OCI-LY7 (cell line): Measurements from ENCODE around the gene MOB3A. TPM values are rescaled to one million over a fixed set of nuclear protein-coding genes. Genes with fewer than 3 reads are reported as not detected.

Experiments
- BruUV-seq: library from RNA; stranded (reverse); fragments of 400-500 nt; replicated peaks from 2 replicates; lab custom pipeline; 2021; lab: Mats Ljungman, UMichigan
- CTCF ChIA-PET: fragments of 300-600 bp; sonication (Branson Sonifier 250); formaldehyde crosslinking; loops from one replicate; lab custom pipeline; 2022; ENCODE audit warnings: antibody characterized with exemption; ENCODE audit not compliant: unreplicated experiment; lab: Charles Lee
- POLR2A ChIA-PET: fragments of 300-600 bp; sonication (Branson Sonifier 250); formaldehyde crosslinking; loops from one replicate; lab custom pipeline; 2022; ENCODE audit warnings: antibody characterized with exemption; lab: Charles Lee
- DNase-seq: peaks from one replicate; pipeline ENCODE4 v3.0.0-alpha.2; 2015; ENCODE audit warnings: low spot score
- H2AFZ ChIP-seq: fragments of 200-600 bp; sonication (generic), shearing (Covaris generic); 2 replicates; pipeline ENCODE4 v1.6.1; 2014; ENCODE audit warnings: mild to moderate bottlenecking, antibody characterized with exemption, low read length, moderate library complexity
- H3K27ac ChIP-seq: fragments of 200-600 bp; sonication (generic); 2 replicates; pipeline ENCODE4 v1.5.1; 2014; ENCODE audit warnings: mixed run types, low read depth, mild to moderate bottlenecking, moderate library complexity, low read length, inconsistent platforms; ENCODE audit not compliant: poor library complexity, severe bottlenecking
- H3K36me3 ChIP-seq: fragments of 200-600 bp; sonication (generic); 2 replicates; pipeline ENCODE4 v1.6.1; 2014; ENCODE audit warnings: mild to moderate bottlenecking, antibody characterized with exemption, low read length, moderate library complexity, mixed read lengths; ENCODE audit not compliant: insufficient read depth
- H3K4me1 ChIP-seq: fragments of 200-600 bp; sonication (generic); 2 replicates; pipeline ENCODE4 v1.5.1; 2014; ENCODE audit warnings: mild to moderate bottlenecking, low read length; ENCODE audit not compliant: insufficient read depth, poor library complexity, severe bottlenecking
- H3K4me2 ChIP-seq: fragments of 200-600 bp; sonication (generic); 2 replicates; pipeline ENCODE4 v1.6.1; 2014; ENCODE audit warnings: mild to moderate bottlenecking, low read length
- H3K4me3 ChIP-seq: fragments of 200-600 bp; sonication (generic); 2 replicates; pipeline ENCODE4 v1.5.1; 2014; ENCODE audit warnings: mild to moderate bottlenecking, low read depth, low read length; ENCODE audit not compliant: poor library complexity, severe bottlenecking
- H3K79me2 ChIP-seq: fragments of 200-600 bp; sonication (generic); 2 replicates; pipeline ENCODE4 v1.6.1; 2016; ENCODE audit warnings: low read depth, mild to moderate bottlenecking, low read length, moderate library complexity, mixed read lengths; ENCODE audit not compliant: insufficient read depth
- H3K9me2 ChIP-seq: fragments of 200-600 bp; sonication (generic); 2 replicates; pipeline ENCODE4 v1.6.1; 2016; ENCODE audit warnings: mild to moderate bottlenecking, low read length, mixed read lengths; ENCODE audit not compliant: insufficient read depth
- H3K9me3 ChIP-seq: fragments of 200-600 bp; sonication (generic); 2 replicates; pipeline ENCODE4 v1.6.1; 2014; ENCODE audit warnings: mild to moderate bottlenecking, mixed run types, low read length, mixed read lengths
- H4K20me1 ChIP-seq: fragments of 200-600 bp; sonication (generic); 2 replicates; pipeline ENCODE4 v1.6.1; 2014; ENCODE audit warnings: mild to moderate bottlenecking, antibody characterized with exemption, low read length, moderate library complexity, mixed read lengths; ENCODE audit not compliant: insufficient read depth
- CTCF ChIP-seq: fragments of 200-600 bp; sonication (generic); conservative IDR thresholded peaks from 2 replicates; pipeline ENCODE4 v1.5.1; 2014; ENCODE audit warnings: mild to moderate bottlenecking, antibody characterized with exemption, low read length, moderate library complexity, mixed read lengths
- EZH2phosphoT487 ChIP-seq: fragments of 200-600 bp; sonication (generic); IDR thresholded peaks from 2 replicates; pipeline ENCODE4 v1.6.1; 2018; ENCODE audit warnings: low read depth, borderline replicate concordance, mild to moderate bottlenecking, mixed run types, antibody characterized with exemption, low read length, moderate library complexity, mixed read lengths
- intact Hi-C: fragments of 100-400 bp; cut with micrococcal nuclease; formaldehyde crosslinking; loops from one replicate; pipeline ENCODE4 v1.10.0; 2022; ENCODE audit not compliant: unreplicated experiment
- total RNA-seq, 2 experiments: library from RNA; depleted of rRNA in 1 of 2; stranded (reverse); fragments of >200 nt in 1 of 2; shearing (Covaris generic) in 1 of 2; gene quantifications; 2 replicates each; pipeline ENCODE4 v1.2.3, GENCODE V29; 2014 to 2022

Gene MOB3A
- total RNA-seq, 2 experiments from 2014 or later = 54.6 to 111 TPM

- H3K9me3 ChIP-seq = no peaks in the 10 kb centered on the region
- peaks cover 53% of the 10 kb centered on the region for H3K36me3 ChIP-seq
- H3K4me2 ChIP-seq = no peak overlapping the region
- ChIA-PET CTCF (no interaction called here), POLR2A (no interaction called here)
- no peaks in the 10 kb centered on the region for H3K9me2 ChIP-seq
- H2AFZ ChIP-seq = no peak overlapping the region
- intact Hi-C loops = no loop called here
- no TSS peak for BruUV-seq
- no peak overlapping the region for H3K27ac ChIP-seq
- H3K4me3 ChIP-seq = no peak overlapping the region
- TF ChIP-seq CTCF (no peak), EZH2phosphoT487 (no peak)
- peaks cover 11% of the 10 kb centered on the region for H3K4me1 ChIP-seq
- peaks cover 11% of the 10 kb centered on the region; the same call in 1 of the 2 replicates for H3K79me2 ChIP-seq
- no peak for DNase-seq
- no peaks in the 10 kb centered on the region for H4K20me1 ChIP-seq
Observed at GRCh38 chr19:2100719-2101061, 4.6 kb upstream of the MOB3A start.

- intact Hi-C loops = loop anchor here (10.0 kb wide), 1 partner anchor 525 kb away; no protein-coding TSS in a partner anchor
- Histone ChIP-seq H2AFZ (no peak overlapping the region), H3K9me3 (no peaks in the 10 kb centered on the region), H3K4me1 (peaks cover 11% of the 10 kb centered on the region), H3K79me2 (peaks cover 16% of the 10 kb centered on the region; the same call in 1 of the 2 replicates), H3K4me2 (no peak overlapping the region), H4K20me1 (no peaks in the 10 kb centered on the region), H3K27ac (no peak overlapping the region), H3K36me3 (peaks cover 47% of the 10 kb centered on the region), H3K4me3 (no peak overlapping the region), H3K9me2 (no peaks in the 10 kb centered on the region)
- no peak for TF ChIP-seq EZH2phosphoT487
- no peak for TF ChIP-seq CTCF
- CTCF ChIA-PET = no interaction called here
- no TSS peak for BruUV-seq
- no peak for DNase-seq
- POLR2A ChIA-PET = no interaction called here
Observed at GRCh38 chr19:2099937-2100718, 4.0 kb upstream of the MOB3A start.

- peaks cover 36% of the 10 kb centered on the region for H3K36me3 ChIP-seq
- H3K9me3 ChIP-seq = no peaks in the 10 kb centered on the region
- no peaks in the 10 kb centered on the region for H3K9me2 ChIP-seq
- TF ChIP-seq CTCF (no peak), EZH2phosphoT487 (no peak)
- no peak overlapping the region for H3K4me3 ChIP-seq
- no TSS peak for BruUV-seq
- ChIA-PET POLR2A (no interaction called here), CTCF (no interaction called here)
- H3K79me2 ChIP-seq = peaks cover 18% of the 10 kb centered on the region; the same call in 1 of the 2 replicates
- intact Hi-C loops = loop anchor here (10.0 kb wide), 1 partner anchor 526 kb away; no protein-coding TSS in a partner anchor
- no peaks in the 10 kb centered on the region for H4K20me1 ChIP-seq
- peaks cover 11% of the 10 kb centered on the region for H3K4me1 ChIP-seq
- H3K4me2 ChIP-seq = no peak overlapping the region
- DNase-seq = no peak
- H3K27ac ChIP-seq = no peak overlapping the region
- H2AFZ ChIP-seq = no peak overlapping the region
Observed at GRCh38 chr19:2099054-2099501, 3.0 kb upstream of the MOB3A start.
